H1 (cell line): ENCODE results near the gene CELA1. TPM values are rescaled to one million over a fixed set of nuclear protein-coding genes. Genes with fewer than 3 reads are reported as not detected.

ENCODE experiments used
- CTCF ChIA-PET: fragments of 300-600 bp; sonication (Branson Sonifier 250); formaldehyde crosslinking; loops from one replicate; lab custom pipeline; 2021; ENCODE audit not compliant: partially characterized antibody; lab: Charles Lee
- POLR2A ChIA-PET: fragments of 300-600 bp; sonication (Branson Sonifier 250); formaldehyde crosslinking; loops from one replicate; lab custom pipeline; 2021; ENCODE audit warnings: inconsistent platforms; ENCODE audit not compliant: partially characterized antibody; lab: Charles Lee
- DNase-seq, 2 experiments: peaks; one replicate each; pipeline versions ENCODE4 v3.0.0 to v3.0.0-alpha.2; 2010 to 2022; ENCODE audit warnings: low spot score in 2 of 2, low read depth in 1 of 2, mixed read lengths in 1 of 2
- FAIRE-seq: peaks from 2 replicates; lab custom pipeline; 2011; peaks lifted over from hg19 to GRCh38; lab: Jason Lieb, UNC
- H2AFZ ChIP-seq: 2 replicates; pipeline ENCODE4 v1.8.1; 2012; ENCODE audit warnings: low read length, inconsistent platforms
- H2AK5ac ChIP-seq: 2 replicates; pipeline ENCODE4 v1.6.1; 2013; ENCODE audit warnings: low read depth, low read length
- H2BK120ac ChIP-seq: replicated peaks from 2 replicates; pipeline ENCODE3; 2013; ENCODE audit warnings: low read depth, low read length, inconsistent platforms
- H2BK12ac ChIP-seq: 2 replicates; pipeline ENCODE4 v1.6.1; 2013; ENCODE audit warnings: low read depth, low read length
- H2BK15ac ChIP-seq: 2 replicates; pipeline ENCODE4 v1.6.1; 2013; ENCODE audit warnings: low read length
- H2BK20ac ChIP-seq: 2 replicates; pipeline ENCODE4 v1.6.1; 2013; ENCODE audit warnings: low read length
- H2BK5ac ChIP-seq: 2 replicates; pipeline ENCODE4 v1.6.1; 2013; ENCODE audit warnings: low read depth, low read length
- H3K14ac ChIP-seq: 2 replicates; pipeline ENCODE4 v1.6.1; 2013; ENCODE audit warnings: inconsistent platforms; ENCODE audit not compliant: insufficient read length
- H3K18ac ChIP-seq: 2 replicates; pipeline ENCODE4 v1.6.1; 2013; ENCODE audit warnings: low read length; ENCODE audit errors: extremely low read depth
- H3K23ac ChIP-seq: 2 replicates; pipeline ENCODE4 v1.6.1; 2013; ENCODE audit warnings: inconsistent platforms; ENCODE audit not compliant: insufficient read length
- H3K23me2 ChIP-seq: 2 replicates; pipeline ENCODE4 v1.6.1; 2013; ENCODE audit warnings: low read depth, low read length
- H3K27ac ChIP-seq: 2 replicates; pipeline ENCODE4 v1.6.1; 2011; ENCODE audit warnings: low read depth, low read length, inconsistent platforms
- H3K27me3 ChIP-seq, 4 experiments: replicated peaks in 1 of 4; 1 replicate in 1 of 4; 2 replicates in 3 of 4; pipeline versions ENCODE4 v1.6.1 to v1.8.1; 2011 to 2013; ENCODE audit warnings: low read length in 3 of 4, mild to moderate bottlenecking in 3 of 4, inconsistent platforms in 2 of 4, mixed read lengths in 2 of 4, moderate library complexity in 1 of 4; ENCODE audit not compliant: control insufficient read depth in 3 of 4, insufficient read depth in 3 of 4; ENCODE audit errors: extremely low read depth in 1 of 4
- H3K36me3 ChIP-seq, 4 experiments: 2 replicates each; pipeline versions ENCODE4 v1.6.1 to v1.8.1; 2011 to 2013; ENCODE audit warnings: mild to moderate bottlenecking in 4 of 4, low read length in 3 of 4, moderate library complexity in 2 of 4, control low read depth in 1 of 4, inconsistent platforms in 1 of 4; ENCODE audit not compliant: insufficient read depth in 4 of 4, control insufficient read depth in 2 of 4
- H3K4ac ChIP-seq: replicated peaks from 2 replicates; pipeline ENCODE3; 2013; ENCODE audit warnings: low read length, low read depth, mixed read lengths, inconsistent platforms; ENCODE audit not compliant: insufficient read length
- H3K4me1 ChIP-seq, 4 experiments: replicated peaks in 1 of 4; 1 replicate in 1 of 4; 2 replicates in 3 of 4; pipeline versions ENCODE4 v1.6.1 to v1.8.1; 2011 to 2013; ENCODE audit warnings: low read length in 3 of 4, inconsistent platforms in 2 of 4, mixed read lengths in 1 of 4; ENCODE audit not compliant: insufficient read depth in 4 of 4, control insufficient read depth in 3 of 4
- H3K4me2 ChIP-seq, 2 experiments: 2 replicates each; pipeline versions ENCODE4 v1.6.1 to v1.8.1; 2011 to 2013; ENCODE audit warnings: low read depth in 2 of 2, low read length in 2 of 2, control low read depth in 1 of 2, inconsistent platforms in 1 of 2, mild to moderate bottlenecking in 1 of 2; ENCODE audit not compliant: insufficient read depth in 1 of 2
- H3K4me3 ChIP-seq, 4 experiments: fragments of 200-600, 300-600 bp in 1 of 4; sonication (generic), shearing (Covaris generic), sonication (Bioruptor Twin) in 1 of 4; 2 replicates each; pipeline versions ENCODE4 v1.5.1 to v1.8.1; 2011 to 2016; ENCODE audit warnings: low read length in 4 of 4, low read depth in 3 of 4, control low read depth in 2 of 4, inconsistent platforms in 2 of 4, mild to moderate bottlenecking in 2 of 4, mixed read lengths in 1 of 4, moderate library complexity in 1 of 4; ENCODE audit not compliant: insufficient read depth in 2 of 4; ENCODE audit errors: extremely low read depth in 1 of 4
- H3K56ac ChIP-seq: replicated peaks from 2 replicates; pipeline ENCODE3; 2013; ENCODE audit warnings: low read depth, mild to moderate bottlenecking, mixed read lengths, low read length, inconsistent platforms; ENCODE audit not compliant: insufficient read length
- H3K79me1 ChIP-seq: 2 replicates; pipeline ENCODE4 v1.6.1; 2013; ENCODE audit warnings: low read depth, low read length, control low read depth
- H3K79me2 ChIP-seq, 2 experiments: 2 replicates each; pipeline versions ENCODE4 v1.6.1 to v1.8.1; 2012 to 2013; ENCODE audit warnings: low read length in 2 of 2, mild to moderate bottlenecking in 2 of 2, inconsistent platforms in 1 of 2; ENCODE audit not compliant: insufficient read depth in 2 of 2, control insufficient read depth in 1 of 2
- H3K9ac ChIP-seq, 4 experiments: replicated peaks in 1 of 4; 1 replicate in 1 of 4; 2 replicates in 3 of 4; pipeline versions ENCODE4 v1.6.1 to v1.8.1; 2011 to 2013; ENCODE audit warnings: low read depth in 3 of 4, low read length in 3 of 4, control low read depth in 2 of 4, mild to moderate bottlenecking in 2 of 4, moderate library complexity in 2 of 4, inconsistent platforms in 1 of 4; ENCODE audit errors: extremely low read depth in 1 of 4
- H3K9me3 ChIP-seq, 2 experiments: 2 replicates each; pipeline versions ENCODE4 v1.6.1 to v1.8.1; 2012 to 2013; ENCODE audit warnings: mild to moderate bottlenecking in 2 of 2, moderate library complexity in 2 of 2, control low read depth in 1 of 2, inconsistent platforms in 1 of 2, low read depth in 1 of 2, low read length in 1 of 2, mixed read lengths in 1 of 2; ENCODE audit not compliant: insufficient read depth in 2 of 2
- H4K20me1 ChIP-seq, 2 experiments: replicated peaks in 1 of 2; 2 replicates each; pipeline versions ENCODE3 to v1.8.1; 2011 to 2013; ENCODE audit warnings: inconsistent platforms in 2 of 2, low read length in 2 of 2, mild to moderate bottlenecking in 1 of 2; ENCODE audit not compliant: insufficient read depth in 2 of 2, control insufficient read depth in 1 of 2
- H4K5ac ChIP-seq: 2 replicates; pipeline ENCODE4 v1.6.1; 2013; ENCODE audit warnings: low read length, low read depth, mixed read lengths, inconsistent platforms; ENCODE audit not compliant: insufficient read length
- H4K8ac ChIP-seq: 2 replicates; pipeline ENCODE4 v1.8.0; 2013; ENCODE audit warnings: mild to moderate bottlenecking, moderate library complexity, low read length, inconsistent platforms; ENCODE audit not compliant: insufficient read depth; ENCODE audit errors: extremely low read depth
- H4K91ac ChIP-seq: replicated peaks from 2 replicates; pipeline ENCODE3; 2013; ENCODE audit warnings: low read length, mixed read lengths, inconsistent platforms; ENCODE audit not compliant: insufficient read length
- BACH1 ChIP-seq: IDR thresholded peaks from 2 replicates; pipeline ENCODE4 v1.6.1; 2012; ENCODE audit warnings: low read length, improper control_type of control experiment
- HDAC6 ChIP-seq: IDR thresholded peaks from one replicate; pipeline ENCODE4 v1.7.1; 2012; ENCODE audit warnings: low read depth, mild to moderate bottlenecking, inconsistent platforms, low read length, moderate library complexity
- NRF1 ChIP-seq: IDR thresholded peaks from 2 replicates; pipeline ENCODE4 v1.6.1; 2011; ENCODE audit warnings: mild to moderate bottlenecking, low read depth, low read length, improper control_type of control experiment
- POLR2A ChIP-seq, 2 experiments: IDR thresholded peaks; 1 replicate in 1 of 2; 2 replicates in 1 of 2; pipeline ENCODE4 v1.6.1; 2011; ENCODE audit warnings: low read depth in 2 of 2, low read length in 2 of 2, mild to moderate bottlenecking in 2 of 2; ENCODE audit errors: control extremely low read depth in 1 of 2
- RFX5 ChIP-seq: IDR thresholded peaks from 2 replicates; pipeline ENCODE4 v1.6.1; 2011; ENCODE audit warnings: low read depth, low read length, improper control_type of control experiment, borderline replicate concordance
- RXRA ChIP-seq: IDR thresholded peaks from 2 replicates; pipeline ENCODE4 v1.6.1; 2011; ENCODE audit warnings: low read depth, mild to moderate bottlenecking, low read length, moderate library complexity; ENCODE audit not compliant: insufficient read depth
- SAP30 ChIP-seq: fragments of 300-600 bp; sonication (generic); IDR thresholded peaks from 2 replicates; pipeline ENCODE4 v1.7.1; 2012; ENCODE audit warnings: low read length, moderate library complexity, mild to moderate bottlenecking, inconsistent platforms; ENCODE audit not compliant: insufficient read depth, insufficient replicate concordance
- SIRT6 ChIP-seq: IDR thresholded peaks from one replicate; pipeline ENCODE4 v1.7.1; 2012; ENCODE audit warnings: low read length, inconsistent platforms
- SP1 ChIP-seq: IDR thresholded peaks from 2 replicates; pipeline ENCODE4 v1.6.1; 2011; ENCODE audit warnings: low read depth, low read length
- ZNF274 ChIP-seq: IDR thresholded peaks from 2 replicates; pipeline ENCODE4 v1.7.0; 2012; ENCODE audit warnings: low read length, borderline replicate concordance; ENCODE audit errors: extremely low read depth
- WGBS, 2 experiments: shearing (Covaris generic) in 1 of 2; methylation state at CpG; one replicate each; pipeline versions ENCODE4 v1.1.6 to v1.1.7; 2013 to 2015; ENCODE audit warnings: low lambda C conversion rate in 2 of 2, mixed read lengths in 2 of 2, inconsistent platforms in 1 of 2, low coverage in 1 of 2, missing lambda C conversion rate in 1 of 2; ENCODE audit not compliant: insufficient replicate concordance in 2 of 2, insufficient coverage in 1 of 2, insufficient read length in 1 of 2; ENCODE audit errors: extremely low coverage in 1 of 2, missing lambda C conversion rate in 1 of 2; 5-methylcytosine and 5-hydroxymethylcytosine counted together
- polyA plus RNA-seq, 7 experiments: library from polyadenylated mRNA; depleted of rRNA in 3 of 7; stranded (reverse) in 5 of 7; unstranded in 2 of 7; fragments of >200 nt in 5 of 7; fragments of 200-250 nt in 2 of 7; gene quantifications; 1 replicate in 5 of 7; 2 replicates in 1 of 7; 4 replicates in 1 of 7; pipeline versions ENCODE4 v1.2.1 to v1.2.3, GENCODE V29; 2011 to 2013; ENCODE audit warnings: missing spikeins in 2 of 7, mixed read lengths in 2 of 7
- total RNA-seq: library from RNA; stranded (reverse); fragmentation: NEBNext Ultra II Directional; extraction: Animal tissue kit (Norgen Biotek cat#: 25700); gene quantifications from 2 replicates; pipeline ENCODE4 v1.2.1, GENCODE V29; 2021
- TF ChIP-seq, protein P1 (sequence below), 3 experiments: IDR thresholded peaks; 1 replicate in 2 of 3; 2 replicates in 1 of 3; pipeline versions ENCODE4 v1.5.1 to v1.6.1; 2011; ENCODE audit warnings: low read length in 3 of 3, mild to moderate bottlenecking in 3 of 3, inconsistent platforms in 2 of 3, low read depth in 1 of 3, moderate library complexity in 1 of 3; ENCODE audit not compliant: insufficient read depth in 1 of 3; ENCODE audit errors: control extremely low read depth in 1 of 3
- TF ChIP-seq, protein P2 (sequence below): IDR thresholded peaks from 2 replicates; pipeline ENCODE4 v1.6.1; 2012; ENCODE audit warnings: inconsistent platforms

CELA1 gene
- total and polyA plus RNA-seq, 2 of the 8 experiments (the other 6 are each of a cell fraction or from before 2014, with no cell fraction given) = 0.09 TPM; not detected in 1

DNA sequence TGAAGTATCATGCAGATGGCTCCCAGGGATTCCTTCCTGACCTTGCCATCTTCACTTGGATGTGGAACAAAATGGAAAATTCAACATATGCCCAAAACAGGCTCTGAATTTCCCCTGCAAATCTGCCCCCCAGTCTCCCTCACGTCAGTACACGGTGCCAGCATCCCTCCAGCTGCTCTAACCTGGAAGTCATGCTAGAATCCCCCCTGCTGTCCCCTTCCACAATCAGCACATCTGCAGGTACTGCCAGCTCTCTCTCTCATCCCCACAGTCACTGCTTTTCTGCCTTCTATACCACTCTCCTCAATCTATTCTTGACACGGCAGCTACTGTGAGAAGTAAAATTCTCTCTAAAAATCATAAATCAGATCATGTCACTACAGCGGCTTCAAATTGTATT is 23.1 kb upstream of the CELA1 start:
- POLR2A ChIA-PET = interaction anchor here (1.9 kb wide), 1 partner anchor 22 kb away, joined by 5 read pairs; the partner anchor contains the start of gene GALNT6
- Histone ChIP-seq H3K4me2 (no peak overlapping the region), H3K9me3 (no peaks in the 10 kb centered on the region), H4K8ac (no peak overlapping the region), H3K79me1 (no peaks in the 10 kb centered on the region), H3K4ac (no peak overlapping the region), H2AK5ac (no peak overlapping the region), H3K27me3 (no peaks in the 10 kb centered on the region), H4K5ac (no peak overlapping the region), H3K14ac (no peak overlapping the region), H3K23ac (no peak overlapping the region), H2BK20ac (no peak overlapping the region), H3K18ac (no peak overlapping the region), H3K27ac (no peak overlapping the region), H4K91ac (no peak overlapping the region), H4K20me1 (no peaks in the 10 kb centered on the region), H3K23me2 (no peaks in the 10 kb centered on the region; the same call in 1 of the 2 replicates), H3K4me1 (peaks cover 0 to 6% (median 3%) of the 10 kb centered on the region in 4 experiments; a peak in 2 of 7 replicates), H2BK5ac (no peak overlapping the region), H2BK15ac (no peak overlapping the region), H2BK12ac (no peak overlapping the region), H3K36me3 (no peaks in the 10 kb centered on the region), H2AFZ (no peak overlapping the region), H3K4me3 (no peak overlapping the region), H3K9ac (no peak overlapping the region), H3K56ac (no peak overlapping the region), H3K79me2 (no peaks in the 10 kb centered on the region), H2BK120ac (no peak overlapping the region)
- DNase-seq (no peak), FAIRE-seq (no peak)
- WGBS, 2 experiments = 94% methylated on average over 4 of the region's 4 CpGs; no CpG with 5 or more reads in 1 of the 2 experiments
- CTCF ChIA-PET = interaction anchor here (1.2 kb wide), 1 partner anchor 9 kb away, joined by 3 read pairs; no protein-coding TSS in a partner anchor
- TF ChIP-seq RFX5 (no peak), HDAC6 (no peak), ZNF274 (no peak), RXRA (no peak), SAP30 (no peak), SIRT6 (no peak), NRF1 (no peak), BACH1 (no peak), POLR2A (IDR thresholded peaks at IDR 0.05; ENCODE audit: control extremely low read depth in 1 of 2, low read depth in 2 of 2, low read length in 2 of 2) (no peak), SP1 (no peak)
- TF ChIP-seq, protein P1, sequence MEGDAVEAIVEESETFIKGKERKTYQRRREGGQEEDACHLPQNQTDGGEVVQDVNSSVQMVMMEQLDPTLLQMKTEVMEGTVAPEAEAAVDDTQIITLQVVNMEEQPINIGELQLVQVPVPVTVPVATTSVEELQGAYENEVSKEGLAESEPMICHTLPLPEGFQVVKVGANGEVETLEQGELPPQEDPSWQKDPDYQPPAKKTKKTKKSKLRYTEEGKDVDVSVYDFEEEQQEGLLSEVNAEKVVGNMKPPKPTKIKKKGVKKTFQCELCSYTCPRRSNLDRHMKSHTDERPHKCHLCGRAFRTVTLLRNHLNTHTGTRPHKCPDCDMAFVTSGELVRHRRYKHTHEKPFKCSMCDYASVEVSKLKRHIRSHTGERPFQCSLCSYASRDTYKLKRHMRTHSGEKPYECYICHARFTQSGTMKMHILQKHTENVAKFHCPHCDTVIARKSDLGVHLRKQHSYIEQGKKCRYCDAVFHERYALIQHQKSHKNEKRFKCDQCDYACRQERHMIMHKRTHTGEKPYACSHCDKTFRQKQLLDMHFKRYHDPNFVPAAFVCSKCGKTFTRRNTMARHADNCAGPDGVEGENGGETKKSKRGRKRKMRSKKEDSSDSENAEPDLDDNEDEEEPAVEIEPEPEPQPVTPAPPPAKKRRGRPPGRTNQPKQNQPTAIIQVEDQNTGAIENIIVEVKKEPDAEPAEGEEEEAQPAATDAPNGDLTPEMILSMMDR (IDR thresholded peaks at IDR 0.05; ENCODE audit: control extremely low read depth in 1 of 3, insufficient read depth in 1 of 3, low read depth in 1 of 3, low read length in 3 of 3) = no peak
- TF ChIP-seq, protein P2, sequence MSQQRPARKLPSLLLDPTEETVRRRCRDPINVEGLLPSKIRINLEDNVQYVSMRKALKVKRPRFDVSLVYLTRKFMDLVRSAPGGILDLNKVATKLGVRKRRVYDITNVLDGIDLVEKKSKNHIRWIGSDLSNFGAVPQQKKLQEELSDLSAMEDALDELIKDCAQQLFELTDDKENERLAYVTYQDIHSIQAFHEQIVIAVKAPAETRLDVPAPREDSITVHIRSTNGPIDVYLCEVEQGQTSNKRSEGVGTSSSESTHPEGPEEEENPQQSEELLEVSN = no peak
